HCT116 (cell line): ENCODE data around the gene MARVELD3. TPM values are rescaled to one million over a fixed set of nuclear protein-coding genes. Genes with fewer than 3 reads are reported as not detected.
"Not testable (repeated sequence)": the region's sequence is repeated elsewhere in the genome, so short reads cannot be mapped to it uniquely, and the experiment has no call there.

ENCODE experiments used
- ATAC-seq: fragments of 200-7000 bp; cut with Tn5 transposase; 2 replicates; pipeline ENCODE4 v1.9.1; 2020; ENCODE audit warnings: mild to moderate bottlenecking, moderate library complexity
- BruUV-seq: library from RNA; stranded (reverse); fragments of 400-500 nt; replicated peaks from 2 replicates; lab custom pipeline; 2021; lab: Mats Ljungman, UMichigan
- CTCF ChIA-PET: fragments of 300-600 bp; sonication (Branson Sonifier 250); formaldehyde crosslinking; loops from one replicate; lab custom pipeline; 2021; ENCODE audit warnings: antibody characterized with exemption; lab: Charles Lee
- POLR2A ChIA-PET: fragments of 300-600, 350-600 bp; sonication (Branson Sonifier 250); formaldehyde crosslinking; loops from one replicate; lab custom pipeline; 2021; ENCODE audit warnings: antibody characterized with exemption; lab: Charles Lee
- RAD21 ChIA-PET, 2 experiments: fragments of 300-600 bp; sonication (Branson Sonifier 250); formaldehyde crosslinking; loops; one replicate each; lab custom pipeline; 2023; ENCODE audit warnings: low total read pairs in 2 of 2; ENCODE audit not compliant: uncharacterized antibody in 2 of 2, unreplicated experiment in 2 of 2, low non-redundant PET in 1 of 2; lab: Charles Lee
- DNase-seq: peaks from one replicate; pipeline ENCODE4 v3.0.0-alpha.2; 2010; ENCODE audit warnings: low read depth, low spot score
- H2AFZ ChIP-seq: fragments of 200-600 bp; shearing (Covaris generic), sonication (generic); 2 replicates; pipeline ENCODE4 v1.6.1; 2017; ENCODE audit warnings: low read depth, mixed run types, mixed read lengths, antibody characterized with exemption, low read length; ENCODE audit not compliant: poor library complexity, severe bottlenecking
- H3K27ac ChIP-seq: 2 replicates; pipeline ENCODE4 v1.5.1; 2012; ENCODE audit warnings: low read depth, low read length
- H3K27me3 ChIP-seq: fragments of 200-600 bp; sonication (generic); 2 replicates; pipeline ENCODE4 v1.6.1; 2016; ENCODE audit warnings: mixed run types, low read length, mixed read lengths; ENCODE audit not compliant: insufficient read depth
- H3K36me3 ChIP-seq, 2 experiments: fragments of 200-500 bp in 1 of 2; fragments of 200-600 bp in 1 of 2; sonication (Bioruptor generic) in 1 of 2; sonication (generic) in 1 of 2; 2 replicates each; pipeline versions ENCODE4 v1.5.1 to v1.6.1; 2014 to 2016; ENCODE audit warnings: low read length in 2 of 2, inconsistent platforms in 1 of 2, mixed read lengths in 1 of 2, mixed run types in 1 of 2; ENCODE audit not compliant: insufficient read depth in 2 of 2, control insufficient read depth in 1 of 2
- H3K4me1 ChIP-seq, 2 experiments: fragments of 200-600 bp in 1 of 2; sonication (generic) in 1 of 2; 2 replicates each; pipeline versions ENCODE4 v1.5.1 to v1.6.1; 2012 to 2017; ENCODE audit warnings: low read length in 2 of 2, inconsistent platforms in 1 of 2, mild to moderate bottlenecking in 1 of 2, mixed read lengths in 1 of 2, mixed run types in 1 of 2, moderate library complexity in 1 of 2; ENCODE audit not compliant: insufficient read depth in 2 of 2, control insufficient read depth in 1 of 2
- H3K4me2 ChIP-seq: fragments of 200-600 bp; sonication (generic); 2 replicates; pipeline ENCODE4 v1.6.1; 2017; ENCODE audit warnings: mixed run types, low read length, mixed read lengths
- H3K4me3 ChIP-seq, 2 experiments: fragments of 200-600 bp in 1 of 2; sonication (generic) in 1 of 2; replicated peaks in 1 of 2; 2 replicates each; pipeline ENCODE4 v1.5.1; 2011 to 2016; ENCODE audit warnings: low read length in 2 of 2, control low read depth in 1 of 2, low read depth in 1 of 2, mild to moderate bottlenecking in 1 of 2, mixed read lengths in 1 of 2, mixed run types in 1 of 2
- H3K79me2 ChIP-seq: fragments of 200-600 bp; sonication (generic); 2 replicates; pipeline ENCODE4 v1.6.1; 2017; ENCODE audit warnings: mild to moderate bottlenecking, mixed run types, low read length, moderate library complexity, mixed read lengths; ENCODE audit not compliant: insufficient read depth
- H3K9ac ChIP-seq: fragments of 200-600 bp; sonication (generic); 2 replicates; pipeline ENCODE4 v1.6.1; 2016; ENCODE audit warnings: low read length, mixed read lengths
- H3K9me2 ChIP-seq: fragments of 200-600 bp; sonication (generic), shearing (Covaris generic); 2 replicates; pipeline ENCODE4 v1.6.1; 2017; ENCODE audit warnings: mixed run types, mild to moderate bottlenecking, moderate library complexity; ENCODE audit not compliant: insufficient read depth
- H3K9me3 ChIP-seq, 2 experiments: fragments of 200-500 bp in 1 of 2; fragments of 200-600 bp in 1 of 2; sonication (Bioruptor generic) in 1 of 2; sonication (generic) in 1 of 2; 2 replicates each; pipeline ENCODE4 v1.6.1; 2014 to 2017; ENCODE audit warnings: low read length in 2 of 2, mixed read lengths in 2 of 2, inconsistent platforms in 1 of 2, low read depth in 1 of 2, mild to moderate bottlenecking in 1 of 2, mixed run types in 1 of 2, moderate library complexity in 1 of 2; ENCODE audit not compliant: control insufficient read depth in 1 of 2, insufficient read depth in 1 of 2
- H4K20me1 ChIP-seq: fragments of 200-600 bp; sonication (generic), shearing (Covaris generic); 2 replicates; pipeline ENCODE4 v1.6.1; 2017; ENCODE audit warnings: mixed run types, mild to moderate bottlenecking, moderate library complexity; ENCODE audit not compliant: insufficient read depth
- CEBPB ChIP-seq: IDR thresholded peaks from 2 replicates; pipeline ENCODE4 v1.6.1; 2012; ENCODE audit warnings: low read depth
- ELF1 ChIP-seq: IDR thresholded peaks from 2 replicates; pipeline ENCODE4 v1.6.1; 2012; ENCODE audit warnings: low read depth, borderline replicate concordance
- FOSL1 ChIP-seq: IDR thresholded peaks from 2 replicates; pipeline ENCODE4 v1.6.1; 2012; ENCODE audit warnings: low read depth
- JUND ChIP-seq: IDR thresholded peaks from 2 replicates; pipeline ENCODE4 v1.6.1; 2012
- POLR2A ChIP-seq: IDR thresholded peaks from 2 replicates; pipeline ENCODE4 v1.7.0; 2011; ENCODE audit warnings: borderline replicate concordance; ENCODE audit not compliant: insufficient read depth, insufficient read length; ENCODE audit errors: extremely low read depth
- POLR2AphosphoS5 ChIP-seq: IDR thresholded peaks from 2 replicates; pipeline ENCODE4 v1.6.1; 2011; ENCODE audit warnings: mild to moderate bottlenecking, low read depth, low read length, moderate library complexity
- RAD21 ChIP-seq: IDR thresholded peaks from 2 replicates; pipeline ENCODE4 v1.6.1; 2012; ENCODE audit warnings: low read depth, mild to moderate bottlenecking
- SP1 ChIP-seq: IDR thresholded peaks from 2 replicates; pipeline ENCODE4 v1.6.1; 2012; ENCODE audit warnings: low read depth
- SRF ChIP-seq: IDR thresholded peaks from 2 replicates; pipeline ENCODE4 v1.6.1; 2012; ENCODE audit warnings: low read depth
- ZFX ChIP-seq: fragments of 450-650 bp; IDR thresholded peaks from 2 replicates; pipeline ENCODE4 v1.6.1; 2017
- intact Hi-C: fragments of 100-400 bp; cut with micrococcal nuclease; formaldehyde crosslinking; loops from 2 replicates; pipeline ENCODE4 v1.10.0; 2022
- total RNA-seq: library from RNA; stranded (reverse); gene quantifications from one replicate; pipeline ENCODE4 v1.2.1, GENCODE V29; 2021; ENCODE audit not compliant: unreplicated experiment
- TF ChIP-seq, protein P1 (sequence below), 3 experiments: fragments of 200-600 bp in 1 of 3; sonication (generic) in 1 of 3; IDR thresholded peaks in 2 of 3; conservative IDR thresholded peaks in 1 of 3; 2 replicates each; pipeline ENCODE4 v1.5.1; 2012 to 2017; ENCODE audit warnings: low read depth in 2 of 3, low read length in 2 of 3, antibody characterized with exemption in 1 of 3, borderline replicate concordance in 1 of 3, control low read depth in 1 of 3, mild to moderate bottlenecking in 1 of 3, mixed read lengths in 1 of 3, mixed run types in 1 of 3, moderate library complexity in 1 of 3; ENCODE audit not compliant: insufficient read depth in 1 of 3
- TF ChIP-seq, protein P2 (sequence below): IDR thresholded peaks from 2 replicates; pipeline ENCODE4 v1.6.1; 2012; ENCODE audit warnings: low read depth
- TF ChIP-seq, protein P3 (sequence below): IDR thresholded peaks from 2 replicates; pipeline ENCODE4 v1.6.1; 2011; ENCODE audit warnings: mild to moderate bottlenecking, low read length, moderate library complexity; ENCODE audit not compliant: insufficient replicate concordance; ENCODE audit errors: extremely low read depth
- TF ChIP-seq, protein P4 (sequence below): IDR thresholded peaks from 2 replicates; pipeline ENCODE4 v1.6.1; 2012

The MARVELD3 gene
- total RNA-seq, 1 experiment from 2014 or later: 20.9 TPM

DNA sequence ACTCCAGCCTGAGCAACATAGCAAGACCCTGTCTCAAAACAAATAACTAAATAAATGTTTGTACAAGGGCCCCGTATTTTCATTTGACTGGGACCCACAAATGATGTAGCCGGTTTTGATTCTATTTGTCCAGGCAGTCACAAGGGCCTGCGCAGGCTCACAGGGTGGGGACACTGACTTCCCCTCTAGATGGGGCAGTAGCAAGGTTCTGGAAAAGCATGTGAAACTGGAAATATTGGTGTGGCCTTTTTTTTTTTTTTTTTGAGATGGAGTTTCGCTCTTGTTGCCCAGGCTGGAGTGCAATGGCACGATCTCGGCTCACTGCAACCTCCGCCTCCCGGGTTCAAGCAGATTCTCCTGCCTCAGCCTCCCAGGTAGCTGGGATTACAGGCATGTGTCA is 11.0 kb upstream of the MARVELD3 start:
- H3K4me3 ChIP-seq, H3K36me3 ChIP-seq, H3K27ac ChIP-seq, H2AFZ ChIP-seq, CTCF ChIA-PET, H3K9ac ChIP-seq, BruUV-seq, H4K20me1 ChIP-seq, DNase-seq, POLR2A ChIA-PET, H3K79me2 ChIP-seq, ATAC-seq, H3K9me2 ChIP-seq, H3K9me3 ChIP-seq, RAD21 ChIA-PET, H3K4me2 ChIP-seq, H3K27me3 ChIP-seq: not testable (repeated sequence)
- TF ChIP-seq, protein P1, sequence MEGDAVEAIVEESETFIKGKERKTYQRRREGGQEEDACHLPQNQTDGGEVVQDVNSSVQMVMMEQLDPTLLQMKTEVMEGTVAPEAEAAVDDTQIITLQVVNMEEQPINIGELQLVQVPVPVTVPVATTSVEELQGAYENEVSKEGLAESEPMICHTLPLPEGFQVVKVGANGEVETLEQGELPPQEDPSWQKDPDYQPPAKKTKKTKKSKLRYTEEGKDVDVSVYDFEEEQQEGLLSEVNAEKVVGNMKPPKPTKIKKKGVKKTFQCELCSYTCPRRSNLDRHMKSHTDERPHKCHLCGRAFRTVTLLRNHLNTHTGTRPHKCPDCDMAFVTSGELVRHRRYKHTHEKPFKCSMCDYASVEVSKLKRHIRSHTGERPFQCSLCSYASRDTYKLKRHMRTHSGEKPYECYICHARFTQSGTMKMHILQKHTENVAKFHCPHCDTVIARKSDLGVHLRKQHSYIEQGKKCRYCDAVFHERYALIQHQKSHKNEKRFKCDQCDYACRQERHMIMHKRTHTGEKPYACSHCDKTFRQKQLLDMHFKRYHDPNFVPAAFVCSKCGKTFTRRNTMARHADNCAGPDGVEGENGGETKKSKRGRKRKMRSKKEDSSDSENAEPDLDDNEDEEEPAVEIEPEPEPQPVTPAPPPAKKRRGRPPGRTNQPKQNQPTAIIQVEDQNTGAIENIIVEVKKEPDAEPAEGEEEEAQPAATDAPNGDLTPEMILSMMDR (IDR thresholded peaks at IDR 0.05 in 2 of 3, conservative IDR thresholded peaks at IDR 0.05 in 1 of 3; ENCODE audit: borderline replicate concordance in 1 of 3, insufficient read depth in 1 of 3, low read depth in 2 of 3, low read length in 2 of 3): 0 out of 6 replicates have a peak, but pooled peaks of 1 of the 3 experiments have one; percentile 8
- intact Hi-C loops: loop anchor here (5.0 kb wide), 1 partner anchor 113 kb away; no protein-coding TSS in a partner anchor
- H3K4me1 ChIP-seq: peaks cover 0 to 14% of the 10 kb centered on the region in 2 experiments; a peak in 2 of 4 replicates

DNA sequence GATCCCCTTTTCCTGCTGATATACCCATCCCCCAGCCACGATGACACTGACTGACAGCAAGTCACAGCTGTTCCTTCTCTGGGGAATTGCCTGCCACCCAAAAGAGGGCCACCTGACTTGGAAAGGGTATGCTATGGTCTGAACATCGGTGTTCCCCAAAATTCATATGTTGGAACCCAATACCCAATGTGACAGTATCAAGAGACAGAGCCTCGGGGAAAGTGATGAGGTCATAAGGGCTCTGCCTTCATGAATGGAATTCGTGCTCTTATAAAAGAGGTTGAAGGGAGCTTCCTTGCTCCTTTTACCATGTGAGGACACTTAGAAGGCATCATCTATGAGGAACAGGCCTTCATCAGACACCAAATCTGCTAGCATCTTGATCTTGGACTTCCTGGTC is 7.6 kb upstream of the MARVELD3 start:
- no peaks in the 10 kb centered on the region for H4K20me1 ChIP-seq
- no peaks in the 10 kb centered on the region for H3K9me2 ChIP-seq
- BruUV-seq: no TSS peak
- H2AFZ ChIP-seq: no peak overlapping the region
- no peak overlapping the region for H3K4me3 ChIP-seq
- H3K36me3 ChIP-seq: no peaks in the 10 kb centered on the region
- H3K4me2 ChIP-seq: no peak overlapping the region
- H3K27ac ChIP-seq: no peak overlapping the region
- no peaks in the 10 kb centered on the region for H3K79me2 ChIP-seq
- RAD21 ChIA-PET: no interaction called here
- H3K4me1 ChIP-seq: no peaks in the 10 kb centered on the region
- ATAC-seq (no peak), DNase-seq (no peak)
- POLR2A ChIA-PET: no interaction called here
- H3K9me3 ChIP-seq: no peaks in the 10 kb centered on the region
- H3K27me3 ChIP-seq: no peaks in the 10 kb centered on the region
- intact Hi-C loops: no loop called here
- no peak overlapping the region for H3K9ac ChIP-seq
- CTCF ChIA-PET: no interaction called here
- TF ChIP-seq RAD21: no peak
- TF ChIP-seq SP1: no peak
- no peak for TF ChIP-seq SRF
- TF ChIP-seq FOSL1: no peak
- TF ChIP-seq JUND: no peak
- TF ChIP-seq, protein P2, sequence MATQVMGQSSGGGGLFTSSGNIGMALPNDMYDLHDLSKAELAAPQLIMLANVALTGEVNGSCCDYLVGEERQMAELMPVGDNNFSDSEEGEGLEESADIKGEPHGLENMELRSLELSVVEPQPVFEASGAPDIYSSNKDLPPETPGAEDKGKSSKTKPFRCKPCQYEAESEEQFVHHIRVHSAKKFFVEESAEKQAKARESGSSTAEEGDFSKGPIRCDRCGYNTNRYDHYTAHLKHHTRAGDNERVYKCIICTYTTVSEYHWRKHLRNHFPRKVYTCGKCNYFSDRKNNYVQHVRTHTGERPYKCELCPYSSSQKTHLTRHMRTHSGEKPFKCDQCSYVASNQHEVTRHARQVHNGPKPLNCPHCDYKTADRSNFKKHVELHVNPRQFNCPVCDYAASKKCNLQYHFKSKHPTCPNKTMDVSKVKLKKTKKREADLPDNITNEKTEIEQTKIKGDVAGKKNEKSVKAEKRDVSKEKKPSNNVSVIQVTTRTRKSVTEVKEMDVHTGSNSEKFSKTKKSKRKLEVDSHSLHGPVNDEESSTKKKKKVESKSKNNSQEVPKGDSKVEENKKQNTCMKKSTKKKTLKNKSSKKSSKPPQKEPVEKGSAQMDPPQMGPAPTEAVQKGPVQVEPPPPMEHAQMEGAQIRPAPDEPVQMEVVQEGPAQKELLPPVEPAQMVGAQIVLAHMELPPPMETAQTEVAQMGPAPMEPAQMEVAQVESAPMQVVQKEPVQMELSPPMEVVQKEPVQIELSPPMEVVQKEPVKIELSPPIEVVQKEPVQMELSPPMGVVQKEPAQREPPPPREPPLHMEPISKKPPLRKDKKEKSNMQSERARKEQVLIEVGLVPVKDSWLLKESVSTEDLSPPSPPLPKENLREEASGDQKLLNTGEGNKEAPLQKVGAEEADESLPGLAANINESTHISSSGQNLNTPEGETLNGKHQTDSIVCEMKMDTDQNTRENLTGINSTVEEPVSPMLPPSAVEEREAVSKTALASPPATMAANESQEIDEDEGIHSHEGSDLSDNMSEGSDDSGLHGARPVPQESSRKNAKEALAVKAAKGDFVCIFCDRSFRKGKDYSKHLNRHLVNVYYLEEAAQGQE: no peak
- TF ChIP-seq, protein P3, sequence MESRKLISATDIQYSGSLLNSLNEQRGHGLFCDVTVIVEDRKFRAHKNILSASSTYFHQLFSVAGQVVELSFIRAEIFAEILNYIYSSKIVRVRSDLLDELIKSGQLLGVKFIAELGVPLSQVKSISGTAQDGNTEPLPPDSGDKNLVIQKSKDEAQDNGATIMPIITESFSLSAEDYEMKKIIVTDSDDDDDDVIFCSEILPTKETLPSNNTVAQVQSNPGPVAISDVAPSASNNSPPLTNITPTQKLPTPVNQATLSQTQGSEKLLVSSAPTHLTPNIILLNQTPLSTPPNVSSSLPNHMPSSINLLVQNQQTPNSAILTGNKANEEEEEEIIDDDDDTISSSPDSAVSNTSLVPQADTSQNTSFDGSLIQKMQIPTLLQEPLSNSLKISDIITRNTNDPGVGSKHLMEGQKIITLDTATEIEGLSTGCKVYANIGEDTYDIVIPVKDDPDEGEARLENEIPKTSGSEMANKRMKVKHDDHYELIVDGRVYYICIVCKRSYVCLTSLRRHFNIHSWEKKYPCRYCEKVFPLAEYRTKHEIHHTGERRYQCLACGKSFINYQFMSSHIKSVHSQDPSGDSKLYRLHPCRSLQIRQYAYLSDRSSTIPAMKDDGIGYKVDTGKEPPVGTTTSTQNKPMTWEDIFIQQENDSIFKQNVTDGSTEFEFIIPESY: no peak
- no peak for TF ChIP-seq ELF1
- TF ChIP-seq CEBPB: no peak
- TF ChIP-seq POLR2A: no peak
- TF ChIP-seq, protein P4, sequence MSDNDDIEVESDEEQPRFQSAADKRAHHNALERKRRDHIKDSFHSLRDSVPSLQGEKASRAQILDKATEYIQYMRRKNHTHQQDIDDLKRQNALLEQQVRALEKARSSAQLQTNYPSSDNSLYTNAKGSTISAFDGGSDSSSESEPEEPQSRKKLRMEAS: no peak
- no peak for TF ChIP-seq ZFX
- TF ChIP-seq POLR2AphosphoS5: no peak
